Measurements from ENCODE around the gene TSR3. TPM values are rescaled to one million over a fixed set of nuclear protein-coding genes. Genes with fewer than 3 reads are reported as not detected.

TSR3 gene
- total RNA-seq, 4 donors from 2014 or later, result 63.7 to 107 (median 103) TPM

- H3K36me3 ChIP-seq, result peaks cover 0 to 33% of the 10 kb centered on the region in 2 donors
- no peaks in the 10 kb centered on the region for H3K9me3 ChIP-seq
- ATAC-seq, result no peak
- peaks cover 0 to 62% (median 31%) of the 10 kb centered on the region in 3 donors for H3K4me1 ChIP-seq
- 8% methylated on average over 2 of the region's 13 CpGs; no CpG with 5 or more reads in 1 of the 2 donors for WGBS, 2 donors (ENCODE audit: low coverage in 1 of 2)
- H3K27me3 ChIP-seq, result no peaks in the 10 kb centered on the region
- peak overlapping the region; percentile 78 to 81 for H3K4me3 ChIP-seq
- no peak for TF ChIP-seq POLR2A (IDR thresholded peaks at IDR 0.05)
- no peak for TF ChIP-seq EP300 (IDR thresholded peaks at IDR 0.05)
- no peak for TF ChIP-seq POLR2AphosphoS5 (IDR thresholded peaks at IDR 0.05)
- TF ChIP-seq CTCF (IDR thresholded peaks at IDR 0.05), result no peak
- peak overlapping the region in 3 of 4 donors; percentile 88 to 98 (median 96) for H3K27ac ChIP-seq
Observed at GRCh38 chr16:1311212-1311737, 40.4 kb downstream of the TSR3 start.

- TF ChIP-seq POLR2AphosphoS5 (IDR thresholded peaks at IDR 0.05) (no peak), POLR2A (IDR thresholded peaks at IDR 0.05) (no peak), EP300 (IDR thresholded peaks at IDR 0.05) (no peak), CTCF (IDR thresholded peaks at IDR 0.05) (no peak)
- H3K4me1 ChIP-seq, result peaks cover 0 to 62% (median 31%) of the 10 kb centered on the region in 3 donors
Observed at GRCh38 chr16:1310832-1311200, 40.9 kb downstream of the TSR3 start.

GRCh38 chr16:1309888-1310831 lies 41.5 kb downstream of the TSR3 start:
- 3% methylated on average over 16 to 19 of the region's 77 CpGs for WGBS, 2 donors (ENCODE audit: low coverage in 1 of 2)
- Histone ChIP-seq H3K4me1 (peaks cover 0 to 58% (median 31%) of the 10 kb centered on the region in 3 donors), H3K4me3 (peak overlapping the region; percentile 78 to 81), H3K27ac (peak overlapping the region in 3 of 4 donors; percentile 88 to 98 (median 96)), H3K9me3 (no peaks in the 10 kb centered on the region), H3K27me3 (no peaks in the 10 kb centered on the region), H3K36me3 (peaks cover 0 to 22% of the 10 kb centered on the region in 2 donors)
- TF ChIP-seq POLR2AphosphoS5 (IDR thresholded peaks at IDR 0.05) (peak; percentile 48), EP300 (IDR thresholded peaks at IDR 0.05) (no peak)
- peak; percentile 41 for ATAC-seq

More at GRCh38 chr16:1310832-1311200, 40.9 kb downstream of the TSR3 start:
- ATAC-seq, result no peak
- Histone ChIP-seq H3K27ac (peak overlapping the region in 3 of 4 donors; percentile 88 to 98 (median 96)), H3K4me3 (peak overlapping the region; percentile 78 to 81), H3K9me3 (no peaks in the 10 kb centered on the region), H3K27me3 (no peaks in the 10 kb centered on the region), H3K36me3 (peaks cover 0 to 29% of the 10 kb centered on the region in 2 donors)
- WGBS, 2 donors (ENCODE audit: low coverage in 1 of 2), result 2 to 8% methylated on average over 9 of the region's 14 CpGs

GRCh38 chr16:1308977-1309885 lies 42.4 kb downstream of the TSR3 start, which contains the start of gene UBE2I:
Gene UBE2I, plus strand, starts transcription at chr16:1309636. Its CDS starts 4,395 bp downstream, at chr16:1314031.
- Histone ChIP-seq H3K4me1 (peaks cover 0 to 48% (median 31%) of the 10 kb centered on the region in 3 donors), H3K36me3 (peaks cover 0 to 13% of the 10 kb centered on the region in 2 donors), H3K4me3 (peak within 1 kb of the TSS; percentile 78 to 81), H3K27me3 (peaks cover 1% of the 10 kb centered on the region), H3K27ac (peak within 1 kb of the TSS; percentile 88 to 98 (median 92)), H3K9me3 (no peaks in the 10 kb centered on the region)
- TF ChIP-seq CTCF (IDR thresholded peaks at IDR 0.05), result no peak
- no peak for TF ChIP-seq EP300 (IDR thresholded peaks at IDR 0.05)
- TF ChIP-seq POLR2A (IDR thresholded peaks at IDR 0.05), result peak; percentile 55 to 66
- TF ChIP-seq POLR2AphosphoS5 (IDR thresholded peaks at IDR 0.05), result peak; percentile 45
- no CpG with 5 or more reads among the region's 117 CpGs for WGBS, 2 donors (ENCODE audit: low coverage in 1 of 2)
- peak; percentile 90 for ATAC-seq
